Esophagus squamous epithelium (tissue), 4 donors: ENCODE results near the gene LIMK2.

Source experiments
- POLR2A ChIP-seq, 4 donors: fragments of 450-650 bp; IDR thresholded peaks; one replicate each; pipeline ENCODE4 v1.6.1; 2017; ENCODE audit warnings: antibody characterized with exemption in 4 of 4, mild to moderate bottlenecking in 4 of 4, moderate library complexity in 3 of 4
- TF ChIP-seq, protein P1 (sequence below), 6 experiments: fragments of 450-650 bp in 4 of 6; fragments of 200-600 bp in 2 of 6; sonication (generic) in 2 of 6; IDR thresholded peaks; one replicate each; pipeline ENCODE4 v1.5.1; 2016 to 2019; ENCODE audit warnings: antibody characterized with exemption in 6 of 6, mild to moderate bottlenecking in 4 of 6, moderate library complexity in 4 of 6

DNA sequence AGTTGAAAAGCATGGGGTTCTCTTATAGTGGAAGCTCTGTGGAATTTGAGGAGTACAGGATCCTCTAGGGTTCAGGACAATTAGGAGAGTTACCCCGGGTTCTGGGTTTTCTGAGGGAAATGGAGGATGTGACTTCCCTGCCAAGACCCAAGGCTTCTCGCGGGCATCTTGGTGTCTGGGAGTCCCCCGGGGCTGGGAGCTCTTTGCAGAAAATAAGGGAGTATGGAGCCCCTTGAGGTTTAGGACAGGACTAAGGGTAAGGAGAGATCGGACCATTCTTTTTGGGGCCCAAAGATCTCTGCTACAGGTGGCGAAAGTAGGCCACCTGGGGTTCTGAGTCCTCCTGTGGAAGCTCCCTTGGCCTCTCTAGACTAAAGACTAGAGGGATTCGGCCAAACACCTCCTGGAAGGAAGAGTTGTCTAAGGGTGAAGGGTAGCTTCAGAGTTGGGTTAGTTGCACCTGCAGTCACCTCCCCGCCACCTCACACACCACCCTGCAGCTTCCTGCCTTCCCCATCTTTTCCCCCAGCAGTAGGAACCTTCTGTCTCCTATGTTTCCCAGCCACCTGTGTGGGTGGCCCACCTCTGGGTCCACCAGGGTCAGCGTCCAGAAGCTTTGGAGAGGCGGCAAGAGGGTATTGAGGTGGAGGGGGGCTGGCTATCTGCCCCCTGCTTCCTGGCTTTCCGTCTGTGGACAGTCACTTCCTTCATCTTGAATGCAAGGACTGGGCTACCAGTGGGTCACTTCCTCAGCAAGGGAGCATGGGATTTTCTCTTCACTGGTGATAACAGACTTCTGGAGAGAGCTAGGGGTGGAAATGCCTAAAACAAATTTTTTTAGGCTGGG lies 908 bp downstream of the LIMK2 start:
- TF ChIP-seq, protein P1, sequence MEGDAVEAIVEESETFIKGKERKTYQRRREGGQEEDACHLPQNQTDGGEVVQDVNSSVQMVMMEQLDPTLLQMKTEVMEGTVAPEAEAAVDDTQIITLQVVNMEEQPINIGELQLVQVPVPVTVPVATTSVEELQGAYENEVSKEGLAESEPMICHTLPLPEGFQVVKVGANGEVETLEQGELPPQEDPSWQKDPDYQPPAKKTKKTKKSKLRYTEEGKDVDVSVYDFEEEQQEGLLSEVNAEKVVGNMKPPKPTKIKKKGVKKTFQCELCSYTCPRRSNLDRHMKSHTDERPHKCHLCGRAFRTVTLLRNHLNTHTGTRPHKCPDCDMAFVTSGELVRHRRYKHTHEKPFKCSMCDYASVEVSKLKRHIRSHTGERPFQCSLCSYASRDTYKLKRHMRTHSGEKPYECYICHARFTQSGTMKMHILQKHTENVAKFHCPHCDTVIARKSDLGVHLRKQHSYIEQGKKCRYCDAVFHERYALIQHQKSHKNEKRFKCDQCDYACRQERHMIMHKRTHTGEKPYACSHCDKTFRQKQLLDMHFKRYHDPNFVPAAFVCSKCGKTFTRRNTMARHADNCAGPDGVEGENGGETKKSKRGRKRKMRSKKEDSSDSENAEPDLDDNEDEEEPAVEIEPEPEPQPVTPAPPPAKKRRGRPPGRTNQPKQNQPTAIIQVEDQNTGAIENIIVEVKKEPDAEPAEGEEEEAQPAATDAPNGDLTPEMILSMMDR (IDR thresholded peaks at IDR 0.05), result no peak
- TF ChIP-seq POLR2A (IDR thresholded peaks at IDR 0.05), result no peak
